HG03432 (cell line): ENCODE measurements around the gene DRAM1.
"Not testable (repeated sequence)": the region's sequence is repeated elsewhere in the genome, so short reads cannot be mapped to it uniquely, and the experiment has no call there.

Source experiments
- ATAC-seq: cut with Tn5 transposase; IDR thresholded peaks from one replicate; pipeline ENCODE4 v1.9.1; 2021; ENCODE audit warnings: mild to moderate bottlenecking, moderate library complexity; ENCODE audit not compliant: unreplicated experiment

Gene DRAM1

DNA sequence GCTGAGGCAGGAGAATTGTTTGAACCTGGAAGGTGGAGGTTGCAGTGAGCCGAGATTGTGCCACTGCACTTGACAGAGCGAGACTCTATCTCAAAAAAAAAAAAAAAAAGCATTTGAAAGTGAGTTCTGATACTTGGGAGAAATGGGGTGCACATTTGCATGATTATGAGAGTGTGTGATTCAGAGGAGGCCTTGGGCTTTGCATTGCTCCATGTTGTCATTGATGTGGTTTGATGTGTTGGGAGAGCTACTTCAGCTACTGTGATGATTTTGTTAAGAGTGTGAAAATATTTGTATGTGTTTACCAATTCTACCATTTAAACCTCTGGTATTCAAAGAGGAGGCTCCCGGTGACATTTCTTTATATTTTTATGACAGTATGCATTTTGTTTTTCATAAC is 24.4 kb downstream of the DRAM1 start:
- ATAC-seq: no peak

DNA sequence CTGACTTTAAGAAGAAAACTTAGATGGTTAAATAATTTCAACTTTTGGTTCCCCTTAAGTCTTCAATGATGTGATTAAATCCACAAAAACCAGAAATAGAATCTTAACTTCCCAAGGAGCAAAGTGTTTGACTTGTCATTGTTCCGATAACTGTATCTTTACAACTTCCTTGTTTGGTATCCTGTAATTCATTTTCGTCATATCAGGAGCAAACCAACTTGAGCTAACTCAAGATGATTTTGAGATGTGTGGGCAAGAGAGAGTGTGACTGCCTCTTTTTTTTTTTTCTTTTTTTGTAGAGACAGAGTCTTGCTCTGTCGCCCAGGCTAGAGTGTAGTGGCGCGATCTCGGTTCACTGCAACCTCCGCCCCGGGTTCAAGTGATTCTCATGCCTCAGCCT is 25.3 kb downstream of the DRAM1 start:
- ATAC-seq: no peak

GRCh38 chr12:101906226-101906625 is 28.8 kb downstream of the DRAM1 start:
- no peak for ATAC-seq

DNA sequence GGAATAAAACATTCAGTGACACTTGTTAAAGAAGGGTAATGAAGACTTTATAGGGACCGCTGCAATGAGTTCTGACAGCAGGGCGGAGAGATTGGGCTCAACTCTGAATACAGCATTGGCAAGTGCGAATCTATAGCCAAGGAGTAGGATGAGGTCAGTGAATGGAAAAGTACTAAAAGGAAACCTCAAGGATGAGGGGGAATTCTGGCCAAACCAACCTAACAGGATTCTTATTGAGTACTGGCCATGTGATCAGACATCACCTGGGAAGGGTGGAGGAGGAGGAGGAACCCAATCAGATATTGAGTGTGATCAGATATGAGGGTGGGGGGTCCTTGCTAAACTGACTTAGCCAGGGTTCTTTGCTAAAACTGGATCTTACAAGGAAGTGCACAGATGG is 31.0 kb downstream of the DRAM1 start:
- no peak for ATAC-seq

GRCh38 chr12:101909646-101910045 is 32.3 kb downstream of the DRAM1 start:
- ATAC-seq: peak; percentile 62

- ATAC-seq: no peak
These were observed 38.5 kb downstream of the DRAM1 start for GRCh38 chr12:101915841-101916240.

DNA sequence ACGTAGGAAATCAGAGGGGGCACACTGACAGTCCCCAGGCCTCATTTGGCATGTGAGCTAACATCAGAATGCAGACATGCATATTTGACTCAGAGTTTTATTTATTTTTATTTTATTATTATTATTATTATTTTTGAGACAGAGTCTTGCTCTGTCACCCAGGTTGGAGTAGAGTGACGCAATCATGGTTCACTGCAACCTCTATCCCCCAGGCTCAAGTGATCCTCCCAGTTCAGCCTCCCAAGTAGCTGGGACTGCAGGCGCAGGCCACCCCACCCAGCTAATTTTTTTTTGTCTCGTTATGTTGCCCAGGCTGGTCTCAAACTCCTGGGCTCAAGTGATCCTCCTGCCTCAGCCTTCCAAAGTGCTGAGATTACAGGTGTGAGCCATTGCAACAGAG is 41.4 kb downstream of the DRAM1 start:
- not testable (repeated sequence) for ATAC-seq

DNA sequence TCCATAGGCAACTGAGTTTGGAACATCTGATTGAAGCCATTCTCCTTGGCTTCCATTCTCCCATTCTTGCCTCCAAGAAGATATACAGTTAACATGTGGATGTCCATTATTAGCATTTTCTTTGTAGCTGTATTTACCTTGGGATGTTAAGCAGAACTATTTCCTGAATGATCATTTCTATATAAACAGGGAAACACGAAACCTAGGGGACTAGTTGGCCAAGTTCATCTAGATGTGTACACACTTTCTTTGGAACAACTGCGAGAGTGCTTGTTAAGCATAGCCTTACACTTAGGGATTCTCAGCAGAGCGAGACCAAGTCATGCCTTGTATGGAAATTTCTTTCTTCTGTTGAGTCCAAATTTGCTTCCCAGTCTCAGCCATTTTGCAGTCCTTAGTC is 42.1 kb downstream of the DRAM1 start:
- no peak for ATAC-seq

DNA sequence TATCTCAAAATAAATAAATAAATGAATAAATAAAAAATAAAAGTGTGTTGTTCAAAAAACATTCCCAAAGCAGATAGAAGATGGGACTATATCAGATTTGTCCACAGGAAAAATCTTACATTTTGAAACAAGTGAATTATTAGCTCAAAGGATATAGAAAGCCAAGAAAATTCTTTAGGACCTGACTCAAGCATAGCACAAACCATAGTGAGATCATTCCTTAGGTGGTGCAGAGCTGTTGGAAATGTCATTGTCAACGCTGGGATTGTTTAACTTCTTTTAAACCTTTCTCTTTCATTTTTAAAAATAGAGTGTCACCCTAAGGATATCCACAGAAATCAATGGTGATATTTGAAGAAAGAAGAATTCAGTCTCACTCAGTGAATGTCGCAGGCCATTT is 43.5 kb downstream of the DRAM1 start:
- ATAC-seq: no peak

DNA sequence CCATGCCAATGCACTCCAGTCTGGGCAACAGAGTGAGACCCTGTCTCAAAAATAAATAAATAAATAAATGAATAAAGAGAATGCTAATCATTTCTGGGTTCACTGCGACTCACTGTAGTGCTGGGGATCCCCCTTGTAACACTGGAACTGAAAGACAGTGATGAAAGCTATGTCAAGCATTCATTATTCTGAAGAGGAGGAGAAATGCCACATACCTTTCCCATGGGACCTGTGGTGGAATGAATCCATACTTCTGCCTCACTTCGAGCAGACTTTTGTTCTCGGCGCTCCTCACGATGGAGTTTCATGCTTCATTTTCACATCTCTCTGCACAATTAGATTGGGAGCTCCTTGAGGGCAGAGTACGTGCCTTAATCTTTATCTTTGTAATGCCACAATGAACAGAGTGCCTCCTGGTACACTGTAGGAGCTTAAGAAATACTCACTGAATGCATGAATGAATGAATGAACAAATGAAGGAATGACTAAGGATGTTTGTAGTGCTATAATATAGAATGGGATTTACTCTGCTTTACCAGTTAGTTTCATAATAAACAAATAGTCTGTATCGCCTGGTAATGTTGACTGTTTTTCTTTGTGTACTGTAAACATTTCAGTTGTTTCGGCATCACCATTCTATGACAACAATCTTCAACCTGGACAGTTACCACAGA is 45.8 kb downstream of the DRAM1 start:
- no peak for ATAC-seq

- no peak for ATAC-seq
These were observed 47.2 kb downstream of the DRAM1 start for GRCh38 chr12:101924618-101925017.

GRCh38 chr12:101925361-101925760 is 48.0 kb downstream of the DRAM1 start:
- no peak for ATAC-seq

GRCh38 chr12:101925935-101926334 is 48.6 kb downstream of the DRAM1 start:
- no peak for ATAC-seq

DNA sequence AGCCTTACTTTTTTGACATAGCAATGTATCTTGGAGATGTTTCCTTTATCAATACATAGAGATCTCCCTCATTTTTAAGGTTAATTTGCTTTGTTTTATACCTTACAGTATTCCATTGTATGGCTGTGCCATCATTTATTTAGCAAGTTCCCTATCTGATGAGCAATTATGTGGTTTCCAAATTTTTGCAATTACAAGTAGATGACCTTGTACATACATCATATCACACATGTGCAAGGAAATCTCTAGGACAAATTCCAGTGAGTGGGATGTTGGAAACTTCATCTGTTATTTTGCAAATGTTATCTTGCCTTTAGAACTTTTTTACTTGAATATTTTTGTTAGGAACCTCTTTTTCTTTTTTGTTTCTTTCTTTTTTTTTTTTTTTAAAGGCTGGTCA is 49.7 kb downstream of the DRAM1 start:
- ATAC-seq: no peak

DNA sequence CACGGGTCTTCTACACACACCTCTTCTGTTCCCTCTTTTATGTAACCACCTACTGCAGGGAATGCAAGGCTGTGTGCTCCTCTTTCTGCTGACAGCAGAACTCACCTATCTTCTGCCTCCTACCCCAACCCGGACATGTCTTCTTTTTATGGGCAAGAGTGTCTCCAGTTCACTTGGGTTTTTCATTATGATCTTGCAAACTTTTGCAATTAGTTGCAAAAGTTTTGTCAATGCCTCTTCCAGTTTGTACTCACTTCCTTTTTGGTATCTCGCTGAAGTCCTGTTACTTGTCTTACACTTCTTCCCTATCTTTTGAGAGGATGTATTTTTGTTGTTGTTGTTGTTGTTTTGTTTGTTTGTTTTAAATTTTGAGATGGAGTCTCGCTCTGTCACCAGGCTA is 50.6 kb downstream of the DRAM1 start:
- ATAC-seq: no peak

DNA sequence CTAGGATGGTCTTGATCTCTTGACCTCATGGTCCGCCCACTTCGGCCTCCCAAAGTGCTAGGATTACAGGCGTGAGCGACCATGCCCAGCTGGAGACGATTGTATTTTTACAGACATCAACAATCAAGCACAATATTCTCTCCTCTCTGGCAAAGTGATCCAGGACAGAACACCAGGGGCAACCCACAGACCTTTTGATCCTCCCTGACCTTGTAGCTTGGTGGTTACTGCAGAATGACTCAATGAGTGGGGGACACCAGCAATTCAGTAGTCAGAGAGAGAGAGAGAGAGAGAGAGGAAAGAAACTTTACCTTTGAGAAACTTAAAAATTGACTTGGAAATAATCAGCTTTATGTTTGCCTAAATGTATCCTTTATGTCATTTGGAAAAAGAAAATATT is 51.2 kb downstream of the DRAM1 start:
- ATAC-seq: no peak

- peak; percentile 22 for ATAC-seq
These were observed 52.1 kb downstream of the DRAM1 start for GRCh38 chr12:101929365-101930041.

- peak; percentile 60 for ATAC-seq
These were observed 54.3 kb downstream of the DRAM1 start for GRCh38 chr12:101931498-101932326.

DNA sequence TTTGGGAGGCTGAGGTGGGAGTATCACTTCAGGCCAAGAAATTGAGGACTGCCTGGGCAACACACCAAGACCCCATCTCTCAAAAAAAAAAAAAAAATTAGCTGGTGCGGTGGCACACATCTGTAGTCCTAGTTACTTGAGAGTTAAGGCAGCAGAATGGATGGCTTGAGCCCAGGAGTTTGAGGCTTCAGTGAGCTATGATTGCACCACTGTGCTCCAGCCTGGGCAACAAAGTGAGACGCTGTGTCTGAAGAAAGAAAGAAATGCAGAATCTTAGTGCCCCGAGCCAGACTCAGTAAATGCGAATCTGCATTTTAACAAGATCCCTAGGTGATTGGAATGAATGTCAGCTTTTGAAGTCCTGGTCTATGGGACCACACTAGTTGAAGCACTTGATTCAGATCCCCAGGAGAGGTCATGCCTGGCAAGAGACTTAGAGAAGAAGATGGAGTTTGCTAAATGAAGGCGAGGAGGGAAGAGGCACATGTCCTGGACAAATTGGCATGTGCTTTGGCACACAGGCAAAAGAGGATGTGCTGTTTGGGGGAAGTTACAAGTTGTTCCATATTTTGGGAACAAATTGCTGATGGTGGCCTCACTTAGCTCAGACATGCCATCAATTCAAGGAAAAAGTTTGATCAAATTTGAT is 56.6 kb downstream of the DRAM1 start:
- ATAC-seq: no peak

DNA sequence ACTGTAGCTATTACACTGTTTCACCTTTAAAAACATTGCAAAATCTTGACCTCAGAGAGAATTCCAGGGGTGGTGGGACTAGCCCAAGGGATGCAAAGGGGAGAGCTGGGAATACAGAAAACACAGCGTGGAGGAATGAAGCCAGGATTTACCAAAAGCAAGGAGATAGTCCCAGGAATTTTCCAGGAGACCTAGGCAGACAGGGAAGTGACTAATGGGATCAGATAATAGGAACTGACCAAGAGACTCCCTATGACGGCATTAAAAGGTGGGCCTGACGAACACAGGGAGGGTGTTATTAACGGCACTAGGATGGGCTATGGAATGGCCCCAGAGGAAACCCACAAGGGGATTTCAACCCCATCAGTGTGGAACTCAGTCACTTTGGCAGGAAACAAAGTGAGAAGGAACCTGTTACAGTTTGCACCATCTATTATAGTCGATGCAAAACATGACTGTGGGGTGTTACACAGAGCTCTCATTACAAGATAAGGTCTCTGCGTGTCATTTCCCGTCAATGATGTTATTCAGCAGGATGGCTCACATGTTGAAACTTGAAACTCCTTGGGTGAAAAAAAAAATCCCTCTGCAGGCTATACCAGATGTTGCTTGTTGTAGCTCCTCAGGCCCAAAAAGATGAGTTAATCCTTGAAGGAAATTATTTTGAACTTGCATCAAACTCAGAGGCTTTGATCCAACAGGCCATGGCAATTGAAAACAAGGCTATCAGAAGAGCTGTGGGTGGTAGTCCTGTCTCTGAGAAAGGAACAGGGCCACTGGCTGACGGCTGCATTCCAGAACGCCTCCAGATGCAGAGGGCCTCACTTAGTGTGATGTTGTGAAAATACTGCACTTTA is 58.7 kb downstream of the DRAM1 start:
- peak; percentile 70 for ATAC-seq
